Measurements from ENCODE around the gene SHANK1.

DNA sequence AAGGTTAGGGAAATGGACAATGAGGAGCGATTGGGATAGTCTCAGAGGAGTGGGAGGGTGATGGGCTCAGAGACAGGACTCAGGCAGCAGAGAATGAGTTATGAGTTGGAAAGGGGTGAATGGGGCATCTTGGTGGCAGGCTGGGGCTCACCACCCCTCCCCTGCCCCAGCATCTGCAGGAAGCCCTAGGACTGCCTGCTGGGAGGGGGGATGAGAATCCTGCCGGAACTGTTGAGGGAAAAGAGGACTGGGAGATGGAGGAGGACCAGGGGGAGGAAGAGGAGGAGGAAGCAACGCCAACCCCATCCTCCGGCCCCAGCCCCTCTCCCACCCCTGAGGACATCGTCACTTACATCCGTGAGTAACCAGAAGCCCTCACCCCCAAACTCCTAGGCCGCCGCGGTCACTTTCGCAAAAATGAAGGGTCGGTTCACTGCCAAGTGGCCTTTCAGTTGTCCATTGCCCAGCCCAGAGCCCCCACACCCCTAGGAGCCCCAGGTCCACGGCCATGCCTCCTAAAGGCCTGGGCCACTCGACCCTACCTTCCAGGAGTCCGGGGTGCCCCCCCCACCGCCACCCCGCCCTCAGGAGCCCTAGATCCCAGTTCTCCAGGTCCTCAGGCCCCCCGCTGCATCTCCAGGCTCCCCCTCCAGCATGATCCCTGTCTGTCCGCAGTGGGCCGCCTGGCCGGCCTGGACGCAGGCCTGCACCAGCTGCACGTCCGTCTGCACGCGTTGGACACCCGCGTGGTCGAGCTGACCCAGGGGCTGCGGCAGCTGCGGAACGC is 4.3 kb upstream of the SHANK1 start:
- no peak for TF ChIP-seq POLR2AphosphoS5 (IDR thresholded peaks at IDR 0.05)
- TF ChIP-seq, protein P1, sequence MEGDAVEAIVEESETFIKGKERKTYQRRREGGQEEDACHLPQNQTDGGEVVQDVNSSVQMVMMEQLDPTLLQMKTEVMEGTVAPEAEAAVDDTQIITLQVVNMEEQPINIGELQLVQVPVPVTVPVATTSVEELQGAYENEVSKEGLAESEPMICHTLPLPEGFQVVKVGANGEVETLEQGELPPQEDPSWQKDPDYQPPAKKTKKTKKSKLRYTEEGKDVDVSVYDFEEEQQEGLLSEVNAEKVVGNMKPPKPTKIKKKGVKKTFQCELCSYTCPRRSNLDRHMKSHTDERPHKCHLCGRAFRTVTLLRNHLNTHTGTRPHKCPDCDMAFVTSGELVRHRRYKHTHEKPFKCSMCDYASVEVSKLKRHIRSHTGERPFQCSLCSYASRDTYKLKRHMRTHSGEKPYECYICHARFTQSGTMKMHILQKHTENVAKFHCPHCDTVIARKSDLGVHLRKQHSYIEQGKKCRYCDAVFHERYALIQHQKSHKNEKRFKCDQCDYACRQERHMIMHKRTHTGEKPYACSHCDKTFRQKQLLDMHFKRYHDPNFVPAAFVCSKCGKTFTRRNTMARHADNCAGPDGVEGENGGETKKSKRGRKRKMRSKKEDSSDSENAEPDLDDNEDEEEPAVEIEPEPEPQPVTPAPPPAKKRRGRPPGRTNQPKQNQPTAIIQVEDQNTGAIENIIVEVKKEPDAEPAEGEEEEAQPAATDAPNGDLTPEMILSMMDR (IDR thresholded peaks at IDR 0.05) = no peak
- no peak for TF ChIP-seq POLR2A (IDR thresholded peaks at IDR 0.05)

All from suprapubic skin (tissue), 4 donors.